ENCODE results near the gene ZNF14.
A peak's percentile ranks its signal among the peaks of the same experiment; 100 is the strongest.
"Not testable (repeated sequence)": the region's sequence is repeated elsewhere in the genome, so short reads cannot be mapped to it uniquely, and the experiment has no call there.

Gene ZNF14

GRCh38 chr19:19737559-19738332, 4.8 kb upstream of the ZNF14 start:
- no peak for DNase-seq
- Mint-ChIP-seq H3K4me1 (peaks cover 15% of the 10 kb centered on the region), H3K27me3 (no peaks in the 10 kb centered on the region), H3K9me3 (no peaks in the 10 kb centered on the region), H3K4me3 (no peak overlapping the region), H3K27ac (peak overlapping the region in 1 of 2 donors; percentile 59)
- ATAC-seq, result no peak

GRCh38 chr19:19721896-19722295, 11.0 kb downstream of the ZNF14 start:
- DNase-seq, result no peak
- ATAC-seq, result no peak
- peaks cover 47 to 87% of the 10 kb centered on the region in 2 donors for H3K9me3 Mint-ChIP-seq
- H3K27me3 Mint-ChIP-seq, result no peaks in the 10 kb centered on the region
- H3K4me3 Mint-ChIP-seq, result no peak overlapping the region
- H3K4me1 Mint-ChIP-seq, result no peaks in the 10 kb centered on the region
- H3K27ac Mint-ChIP-seq, result no peak overlapping the region

GRCh38 chr19:19719798-19720197, 13.1 kb downstream of the ZNF14 start:
- no peaks in the 10 kb centered on the region for H3K4me1 Mint-ChIP-seq
- no peak overlapping the region for H3K4me3 Mint-ChIP-seq
- DNase-seq (no peak), ATAC-seq (no peak)
- no peak overlapping the region for H3K27ac Mint-ChIP-seq
- H3K9me3 Mint-ChIP-seq, result peaks cover 52 to 87% of the 10 kb centered on the region in 2 donors
- no peaks in the 10 kb centered on the region for H3K27me3 Mint-ChIP-seq

GRCh38 chr19:19711934-19712828, 20.7 kb downstream of the ZNF14 start:
- peaks cover 36 to 66% of the 10 kb centered on the region in 2 donors for H3K9me3 Mint-ChIP-seq
- H3K4me1 Mint-ChIP-seq, result no peaks in the 10 kb centered on the region
- ATAC-seq (no peak), DNase-seq (no peak)
- no peaks in the 10 kb centered on the region for H3K27me3 Mint-ChIP-seq
- no peak overlapping the region for H3K4me3 Mint-ChIP-seq
- H3K27ac Mint-ChIP-seq, result no peak overlapping the region

- H3K4me3 Mint-ChIP-seq, result no peak overlapping the region
- H3K9me3 Mint-ChIP-seq, result peaks cover 31 to 64% of the 10 kb centered on the region in 2 donors
- H3K4me1 Mint-ChIP-seq, result no peaks in the 10 kb centered on the region
- no peak for DNase-seq
- no peak overlapping the region for H3K27ac Mint-ChIP-seq
- no peaks in the 10 kb centered on the region for H3K27me3 Mint-ChIP-seq
- no peak for ATAC-seq
These were observed 21.5 kb downstream of the ZNF14 start for GRCh38 chr19:19711306-19711933.

- DNase-seq, result no peak
- Mint-ChIP-seq H3K27me3 (no peaks in the 10 kb centered on the region), H3K4me3 (no peak overlapping the region), H3K9me3 (peaks cover 29 to 62% of the 10 kb centered on the region in 2 donors), H3K4me1 (no peaks in the 10 kb centered on the region), H3K27ac (no peak overlapping the region)
- ATAC-seq, result no peak
These were observed 22.4 kb downstream of the ZNF14 start for GRCh38 chr19:19710506-19710905.

- no peaks in the 10 kb centered on the region for H3K4me1 Mint-ChIP-seq
- no peak for DNase-seq
- peaks cover 22 to 73% of the 10 kb centered on the region in 2 donors for H3K9me3 Mint-ChIP-seq
- H3K27ac Mint-ChIP-seq, result no peak overlapping the region
- no peak overlapping the region for H3K4me3 Mint-ChIP-seq
- H3K27me3 Mint-ChIP-seq, result no peaks in the 10 kb centered on the region
- no peak for ATAC-seq
These were observed 28.1 kb downstream of the ZNF14 start for GRCh38 chr19:19704836-19705235.

- H3K4me3 Mint-ChIP-seq, DNase-seq: not testable (repeated sequence)
These were observed 32.4 kb downstream of the ZNF14 start for GRCh38 chr19:19700493-19700892.

GRCh38 chr19:19697589-19697988, 35.3 kb downstream of the ZNF14 start:
- DNase-seq, result no peak
- no peak overlapping the region for H3K4me3 Mint-ChIP-seq
- no peaks in the 10 kb centered on the region for H3K27me3 Mint-ChIP-seq
- ATAC-seq, result no peak
- H3K9me3 Mint-ChIP-seq, result peaks cover 16 to 40% of the 10 kb centered on the region in 2 donors
- H3K4me1 Mint-ChIP-seq, result no peaks in the 10 kb centered on the region
- H3K27ac Mint-ChIP-seq, result peak overlapping the region in 1 of 2 donors; percentile 84

More at GRCh38 chr19:19700493-19700892, 32.4 kb downstream of the ZNF14 start:
- not testable (repeated sequence) for H3K27me3 Mint-ChIP-seq, H3K4me1 Mint-ChIP-seq, ATAC-seq, H3K27ac Mint-ChIP-seq
- peaks cover 22 to 57% of the 10 kb centered on the region in 2 donors for H3K9me3 Mint-ChIP-seq

GRCh38 chr19:19696386-19696785, 36.5 kb downstream of the ZNF14 start:
- H3K4me1 Mint-ChIP-seq, result no peaks in the 10 kb centered on the region
- H3K27me3 Mint-ChIP-seq, result no peaks in the 10 kb centered on the region
- DNase-seq (no peak), ATAC-seq (no peak)
- H3K27ac Mint-ChIP-seq, result no peak overlapping the region
- H3K4me3 Mint-ChIP-seq, result no peak overlapping the region
- peaks cover 16 to 33% of the 10 kb centered on the region in 2 donors for H3K9me3 Mint-ChIP-seq

GRCh38 chr19:19691683-19692082, 41.2 kb downstream of the ZNF14 start:
- Mint-ChIP-seq H3K4me1 (no peaks in the 10 kb centered on the region), H3K27me3 (no peaks in the 10 kb centered on the region), H3K9me3 (peaks cover under 1 to 9% of the 10 kb centered on the region in 2 donors), H3K27ac (no peak overlapping the region), H3K4me3 (no peak overlapping the region)
- ATAC-seq, result no peak
- DNase-seq, result no peak

- DNase-seq, result peak in 1 of 2 donors; percentile 47
- not testable (repeated sequence) for H3K27ac Mint-ChIP-seq, H3K4me1 Mint-ChIP-seq, H3K4me3 Mint-ChIP-seq, H3K27me3 Mint-ChIP-seq
- H3K9me3 Mint-ChIP-seq, result peaks cover 11 to 25% of the 10 kb centered on the region in 2 donors
- peak; percentile 54 for ATAC-seq
These were observed 43.9 kb downstream of the ZNF14 start for GRCh38 chr19:19689023-19689422.

- Mint-ChIP-seq H3K27ac (no peak overlapping the region), H3K4me1 (no peaks in the 10 kb centered on the region), H3K9me3 (peaks cover 15 to 33% of the 10 kb centered on the region in 2 donors), H3K27me3 (no peaks in the 10 kb centered on the region), H3K4me3 (no peak overlapping the region)
- DNase-seq, result no peak
- ATAC-seq, result peak; percentile 45
These were observed 45.8 kb downstream of the ZNF14 start for GRCh38 chr19:19687090-19687489.

- ATAC-seq, result peak; percentile 28
- Mint-ChIP-seq H3K27me3 (no peaks in the 10 kb centered on the region), H3K4me1 (no peaks in the 10 kb centered on the region)
These were observed 46.3 kb downstream of the ZNF14 start for GRCh38 chr19:19686580-19686979.

GRCh38 chr19:19686119-19686518, 46.8 kb downstream of the ZNF14 start:
- H3K4me1 Mint-ChIP-seq, H3K4me3 Mint-ChIP-seq, DNase-seq, H3K27me3 Mint-ChIP-seq, H3K27ac Mint-ChIP-seq: not testable (repeated sequence)
- H3K9me3 Mint-ChIP-seq, result peaks cover 15 to 38% of the 10 kb centered on the region in 2 donors
- peak; percentile 23 for ATAC-seq

More at GRCh38 chr19:19686580-19686979, 46.3 kb downstream of the ZNF14 start:
- Mint-ChIP-seq H3K27ac (peak overlapping the region in 1 of 2 donors; percentile 23), H3K4me3 (no peak overlapping the region), H3K9me3 (peaks cover 15 to 33% of the 10 kb centered on the region in 2 donors)
- DNase-seq, result no peak
